K562 (cell line): ENCODE results near the gene VWA7. TPM values are rescaled to one million over a fixed set of nuclear protein-coding genes. Genes with fewer than 3 reads are reported as not detected.

Experiments
- BMI1 ChIP-seq: fragments of 150-350 bp; IDR thresholded peaks from 2 replicates; pipeline ENCODE4 v1.6.1; 2014; ENCODE audit warnings: low read length
- E2F6 ChIP-seq, 2 experiments: IDR thresholded peaks; 2 replicates each; pipeline ENCODE4 v1.6.1; 2011; ENCODE audit warnings: borderline replicate concordance in 1 of 2, control low read depth in 1 of 2, low read depth in 1 of 2, low read length in 1 of 2, mild to moderate bottlenecking in 1 of 2, mixed read lengths in 1 of 2, moderate library complexity in 1 of 2; ENCODE audit not compliant: insufficient read depth in 1 of 2, insufficient read length in 1 of 2, poor library complexity in 1 of 2, severe bottlenecking in 1 of 2; ENCODE audit errors: extremely low read depth in 1 of 2
- EHMT2 ChIP-seq: fragments of 450-650 bp; IDR thresholded peaks from 2 replicates; pipeline ENCODE4 v1.6.1; 2018; ENCODE audit warnings: antibody characterized with exemption
- FOXJ2 ChIP-seq: fragments of 200-800 bp; sonication (Bioruptor generic); IDR thresholded peaks from 2 replicates; pipeline ENCODE4 v1.6.1; 2016; ENCODE audit warnings: missing genetic modification characterization, missing compliant biosample characterization
- GATAD2A ChIP-seq: fragments of 450-650 bp; IDR thresholded peaks from 2 replicates; pipeline ENCODE4 v1.6.1; 2017
- HDAC2 ChIP-seq: fragments of 450-650 bp; IDR thresholded peaks from 2 replicates; pipeline ENCODE4 v1.6.1; 2016; ENCODE audit warnings: mild to moderate bottlenecking
- HES1 ChIP-seq: fragments of 450-650 bp; IDR thresholded peaks from 2 replicates; pipeline ENCODE4 v1.6.1; 2016; ENCODE audit warnings: low read depth, mild to moderate bottlenecking, moderate library complexity
- KLF13 ChIP-seq: fragments of 450-650 bp; IDR thresholded peaks from 2 replicates; pipeline ENCODE4 v1.6.1; 2016; ENCODE audit warnings: missing genetic modification characterization, low read depth, mild to moderate bottlenecking, missing compliant biosample characterization, moderate library complexity, borderline replicate concordance
- MCM3 ChIP-seq: fragments of 450-650 bp; IDR thresholded peaks from 2 replicates; pipeline ENCODE4 v1.6.1; 2016
- MTF1 ChIP-seq: fragments of 250-450 bp; sonication (Bioruptor Pico); IDR thresholded peaks from 2 replicates; pipeline ENCODE4 v1.9.0; 2021; ENCODE audit warnings: moderate library complexity, mild to moderate bottlenecking, inconsistent platforms, borderline replicate concordance
- PREB ChIP-seq: sonication (generic); formaldehyde crosslinking; IDR thresholded peaks from 2 replicates; pipeline ENCODE4 v1.8.1; 2023; ENCODE audit warnings: mild to moderate bottlenecking, missing genetic modification reagents
- SLC30A9 ChIP-seq: fragments of 250-450 bp; sonication (Bioruptor Pico); IDR thresholded peaks from 2 replicates; pipeline ENCODE4 v1.8.0; 2022; ENCODE audit warnings: mild to moderate bottlenecking, moderate library complexity
- ZNF217 ChIP-seq: sonication (generic); formaldehyde crosslinking; IDR thresholded peaks from 2 replicates; pipeline ENCODE4 v1.8.0; 2022; ENCODE audit warnings: mild to moderate bottlenecking, missing genetic modification reagents
- ZNF23 ChIP-seq: fragments of 250-450 bp; sonication (Bioruptor Pico); IDR thresholded peaks from 2 replicates; pipeline ENCODE4 v1.4.0; 2020; ENCODE audit warnings: mild to moderate bottlenecking
- ZNF561 ChIP-seq: fragments of 450-650 bp; formaldehyde crosslinking; conservative IDR thresholded peaks from 2 replicates; pipeline ENCODE4 v1.4.0; 2020; ENCODE audit warnings: mild to moderate bottlenecking, moderate library complexity
- ZNF589 ChIP-seq: fragments of 200-800 bp; sonication (Bioruptor generic); IDR thresholded peaks from 2 replicates; pipeline ENCODE4 v1.6.1; 2016; ENCODE audit warnings: low read depth, missing genetic modification characterization, missing compliant biosample characterization
- polyA plus RNA-seq, 8 experiments: library from polyadenylated mRNA; depleted of rRNA in 4 of 8; stranded (reverse) in 5 of 8; unstranded in 3 of 8; fragments of >200 nt; fragmentation: Nextera tagmentation in 2 of 8; fragmentation: Illumina TruSeq in 1 of 8; extraction: Ambion mirVana in 2 of 8; extraction: Trizol in 1 of 8; gene quantifications; 2 replicates each; pipeline versions ENCODE4 v1.2.1 to v1.2.3, GENCODE V29; 2011 to 2014; ENCODE audit warnings: inconsistent platforms in 1 of 8, missing spikeins in 1 of 8
- total RNA-seq, 7 experiments: library from RNA; depleted of rRNA in 6 of 7; stranded (reverse); fragments of >200 nt in 6 of 7; fragmentation: Illumina TruSeq in 2 of 7; extraction: Trizol in 2 of 7; gene quantifications; 2 replicates each; pipeline versions ENCODE4 v1.2.1 to v1.2.3, GENCODE V29; 2011 to 2021; ENCODE audit warnings: low replicate concordance in 1 of 7
- TF ChIP-seq, protein P1 (sequence below): fragments of 450-650 bp; IDR thresholded peaks from 2 replicates; pipeline ENCODE4 v1.6.1; 2017; ENCODE audit warnings: antibody characterized with exemption
- TF ChIP-seq, protein P2 (sequence below): sonication (generic); formaldehyde crosslinking; IDR thresholded peaks from 2 replicates; pipeline ENCODE4 v1.9.0; 2022; ENCODE audit warnings: mild to moderate bottlenecking, missing genetic modification reagents
- TF ChIP-seq, protein P3 (sequence below): fragments of 250-450 bp; sonication (Bioruptor Pico); IDR thresholded peaks from 2 replicates; pipeline ENCODE4 v1.5.1; 2021; ENCODE audit warnings: mild to moderate bottlenecking

Gene VWA7
- total and polyA plus RNA-seq, 9 of the 15 experiments (the other 6 are each of a cell fraction or from before 2014, with no cell fraction given) = 0.18 to 2.9 (median 0.95) TPM

DNA sequence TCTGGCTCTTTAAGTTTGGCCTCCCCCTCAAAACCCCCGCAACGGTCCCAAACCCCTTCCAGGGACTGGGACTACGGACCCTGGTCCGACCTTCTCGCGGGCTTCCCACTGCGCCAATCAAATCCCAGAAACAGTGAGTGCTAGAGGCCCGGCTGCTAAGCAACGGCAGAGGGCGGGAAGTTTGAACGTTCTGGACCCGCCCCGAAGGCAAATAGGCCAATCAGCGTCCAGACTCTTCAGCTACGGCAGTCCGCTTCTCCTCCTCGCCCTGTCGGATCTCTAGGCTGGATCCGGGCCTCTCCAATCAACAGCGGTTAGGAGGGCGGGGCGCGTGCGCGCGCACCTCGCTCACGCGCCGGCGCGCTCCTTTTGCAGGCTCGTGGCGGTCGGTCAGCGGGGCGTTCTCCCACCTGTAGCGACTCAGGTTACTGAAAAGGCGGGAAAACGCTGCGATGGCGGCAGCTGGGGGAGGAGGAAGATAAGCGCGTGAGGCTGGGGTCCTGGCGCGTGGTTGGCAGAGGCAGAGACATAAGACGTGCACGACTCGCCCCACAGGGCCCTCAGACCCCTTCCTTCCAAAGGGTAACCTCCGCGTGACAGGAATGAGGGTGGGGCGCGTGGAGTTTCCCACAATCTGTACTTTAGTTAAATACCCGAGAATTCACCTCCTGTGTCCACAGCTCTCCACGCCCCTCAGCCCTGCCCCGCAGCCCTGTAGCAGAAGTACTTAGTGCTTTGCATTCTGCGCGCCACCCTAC lies 37.3 kb downstream of the VWA7 start, which contains the start of gene MSH5 (continued):
- TF ChIP-seq, protein P1, sequence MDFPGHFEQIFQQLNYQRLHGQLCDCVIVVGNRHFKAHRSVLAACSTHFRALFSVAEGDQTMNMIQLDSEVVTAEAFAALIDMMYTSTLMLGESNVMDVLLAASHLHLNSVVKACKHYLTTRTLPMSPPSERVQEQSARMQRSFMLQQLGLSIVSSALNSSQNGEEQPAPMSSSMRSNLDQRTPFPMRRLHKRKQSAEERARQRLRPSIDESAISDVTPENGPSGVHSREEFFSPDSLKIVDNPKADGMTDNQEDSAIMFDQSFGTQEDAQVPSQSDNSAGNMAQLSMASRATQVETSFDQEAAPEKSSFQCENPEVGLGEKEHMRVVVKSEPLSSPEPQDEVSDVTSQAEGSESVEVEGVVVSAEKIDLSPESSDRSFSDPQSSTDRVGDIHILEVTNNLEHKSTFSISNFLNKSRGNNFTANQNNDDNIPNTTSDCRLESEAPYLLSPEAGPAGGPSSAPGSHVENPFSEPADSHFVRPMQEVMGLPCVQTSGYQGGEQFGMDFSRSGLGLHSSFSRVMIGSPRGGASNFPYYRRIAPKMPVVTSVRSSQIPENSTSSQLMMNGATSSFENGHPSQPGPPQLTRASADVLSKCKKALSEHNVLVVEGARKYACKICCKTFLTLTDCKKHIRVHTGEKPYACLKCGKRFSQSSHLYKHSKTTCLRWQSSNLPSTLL = no peak
- TF ChIP-seq ZNF23 (CRISPR knock-in tag) (no peak; the same call in 1 of the 2 replicates), E2F6 (IDR thresholded peaks at IDR 0.05; ENCODE audit: borderline replicate concordance in 1 of 2, extremely low read depth in 1 of 2, insufficient read depth in 1 of 2, insufficient read length in 1 of 2, low read depth in 1 of 2, low read length in 1 of 2, poor library complexity in 1 of 2, severe bottlenecking in 1 of 2) (peak; percentile 98 to 99), MTF1 (CRISPR knock-in tag) (no peak), EHMT2 (no peak), GATAD2A (no peak), MCM3 (no peak), HDAC2 (peak; percentile 80), ZNF217 (CRISPR knock-in tag) (no peak), ZNF589 (no peak), BMI1 (no peak), FOXJ2 (tag) (0 out of 2 replicates have a peak, but pooled peaks have one; percentile 62), ZNF561 (CRISPR knock-in tag) (peak; percentile 50; the same call in 1 of the 2 replicates), HES1 (no peak), PREB (CRISPR knock-in tag) (no peak), KLF13 (tag) (peak; percentile 69), SLC30A9 (CRISPR knock-in tag) (no peak)
- TF ChIP-seq, protein P2, sequence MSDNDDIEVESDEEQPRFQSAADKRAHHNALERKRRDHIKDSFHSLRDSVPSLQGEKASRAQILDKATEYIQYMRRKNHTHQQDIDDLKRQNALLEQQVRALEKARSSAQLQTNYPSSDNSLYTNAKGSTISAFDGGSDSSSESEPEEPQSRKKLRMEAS (CRISPR knock-in tag) = peak; percentile 100
- TF ChIP-seq, protein P3, sequence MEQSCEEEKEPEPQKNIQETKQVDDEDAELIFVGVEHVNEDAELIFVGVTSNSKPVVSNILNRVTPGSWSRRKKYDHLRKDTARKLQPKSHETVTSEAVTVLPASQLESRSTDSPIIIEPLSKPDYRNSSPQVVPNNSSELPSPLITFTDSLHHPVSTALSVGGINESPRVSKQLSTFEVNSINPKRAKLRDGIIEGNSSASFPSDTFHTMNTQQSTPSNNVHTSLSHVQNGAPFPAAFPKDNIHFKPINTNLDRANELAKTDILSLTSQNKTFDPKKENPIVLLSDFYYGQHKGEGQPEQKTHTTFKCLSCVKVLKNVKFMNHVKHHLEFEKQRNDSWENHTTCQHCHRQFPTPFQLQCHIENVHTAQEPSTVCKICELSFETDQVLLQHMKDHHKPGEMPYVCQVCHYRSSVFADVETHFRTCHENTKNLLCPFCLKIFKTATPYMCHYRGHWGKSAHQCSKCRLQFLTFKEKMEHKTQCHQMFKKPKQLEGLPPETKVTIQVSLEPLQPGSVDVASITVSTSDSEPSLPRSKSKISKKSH (CRISPR knock-in tag) = no peak
